ENCODE results near the gene NKAIN1. TPM values are rescaled to one million over a fixed set of nuclear protein-coding genes. Genes with fewer than 3 reads are reported as not detected.

NKAIN1 gene
- total RNA-seq, 1 experiment from 2014 or later = 0.18 TPM

- H3F3A ChIP-seq (ENCODE audit: low read length, unreplicated experiment) = no peaks in the 10 kb centered on the region
- no peak for DNase-seq
- ChIA-PET CTCF (no interaction called here), POLR2A (ENCODE audit: unreplicated experiment) (no interaction called here)
- H3K4me2 ChIP-seq (ENCODE audit: low read length) = no peak overlapping the region
- intact Hi-C loops (cut with micrococcal nuclease) = no loop called here
- no TSS peak for BruUV-seq (replicated peaks)
- no peak overlapping the region for H3K4me3 ChIP-seq (ENCODE audit: low read length)
- no peaks in the 10 kb centered on the region for H4K20me1 ChIP-seq (ENCODE audit: low read length)
- no peak overlapping the region for H2AFZ ChIP-seq (ENCODE audit: low read length)
- no peak for ATAC-seq
- H3K79me2 ChIP-seq (ENCODE audit: low read length) = no peaks in the 10 kb centered on the region
- no peak overlapping the region for H3K9ac ChIP-seq (ENCODE audit: low read length)
- H3K36me3 ChIP-seq (ENCODE audit: low read depth, low read length) = no peaks in the 10 kb centered on the region
- no peak overlapping the region for H3K27ac ChIP-seq (ENCODE audit: low read length)
- TF ChIP-seq EZH2phosphoT487 (IDR thresholded peaks at IDR 0.05; ENCODE audit: borderline replicate concordance, low read length) = no peak
- no peak for TF ChIP-seq EZH2 (IDR thresholded peaks at IDR 0.05; ENCODE audit: low read length, unreplicated experiment)
- no peak for TF ChIP-seq CTCF (conservative IDR thresholded peaks at IDR 0.05; ENCODE audit: low read depth, low read length)
- no peaks in the 10 kb centered on the region for H3K9me2 ChIP-seq (replicated peaks; ENCODE audit: low read length)
- H3K27me3 ChIP-seq (ENCODE audit: low read length) = no peaks in the 10 kb centered on the region
- H3K9me3 ChIP-seq (ENCODE audit: low read length) = no peaks in the 10 kb centered on the region
- H3K4me1 ChIP-seq (ENCODE audit: insufficient read depth, low read length) = peaks cover 9% of the 10 kb centered on the region
Measured at GRCh38 chr1:31159323-31159722, 80.4 kb downstream of the NKAIN1 start.

- no TSS peak for BruUV-seq (replicated peaks)
- intact Hi-C loops (cut with micrococcal nuclease) = no loop called here
Measured at GRCh38 chr1:31155216-31155806, 84.4 kb downstream of the NKAIN1 start.

More at GRCh38 chr1:31155216-31155806, 84.4 kb downstream of the NKAIN1 start:
- ChIA-PET POLR2A (ENCODE audit: unreplicated experiment) (no interaction called here), CTCF (interaction anchor here (0.6 kb wide), 2 partner anchors 9 to 142 kb away, joined by 5 read pairs; partner anchors contain the start of gene ZCCHC17)
- peak overlapping the region; percentile 93 for H3K4me2 ChIP-seq (ENCODE audit: low read length)
- DNase-seq = peak; percentile 61
- H3K9me2 ChIP-seq (replicated peaks; ENCODE audit: low read length) = no peaks in the 10 kb centered on the region
- ATAC-seq = peak; percentile 71
- H3K4me1 ChIP-seq (ENCODE audit: insufficient read depth, low read length) = peaks cover 39% of the 10 kb centered on the region
- no peaks in the 10 kb centered on the region for H3K36me3 ChIP-seq (ENCODE audit: low read depth, low read length)
- no peaks in the 10 kb centered on the region for H3F3A ChIP-seq (ENCODE audit: low read length, unreplicated experiment)
- peak overlapping the region; percentile 80 for H3K4me3 ChIP-seq (ENCODE audit: low read length)
- no peaks in the 10 kb centered on the region for H3K9me3 ChIP-seq (ENCODE audit: low read length)
- no peaks in the 10 kb centered on the region for H3K79me2 ChIP-seq (ENCODE audit: low read length)
- TF ChIP-seq EZH2 (IDR thresholded peaks at IDR 0.05; ENCODE audit: low read length, unreplicated experiment) (no peak), CTCF (conservative IDR thresholded peaks at IDR 0.05; ENCODE audit: low read depth, low read length) (peak; percentile 37; the same call in 1 of the 2 replicates), EZH2phosphoT487 (IDR thresholded peaks at IDR 0.05; ENCODE audit: borderline replicate concordance, low read length) (no peak)
- peak overlapping the region; percentile 84 for H2AFZ ChIP-seq (ENCODE audit: low read length)
- H3K27ac ChIP-seq (ENCODE audit: low read length) = peak overlapping the region; percentile 69
- no peaks in the 10 kb centered on the region for H3K27me3 ChIP-seq (ENCODE audit: low read length)
- no peaks in the 10 kb centered on the region for H4K20me1 ChIP-seq (ENCODE audit: low read length)
- H3K9ac ChIP-seq (ENCODE audit: low read length) = peak overlapping the region; percentile 92
